ENCODE results near the gene PLXNB3. TPM values are rescaled to one million over a fixed set of nuclear protein-coding genes. Genes with fewer than 3 reads are reported as not detected.

Gene PLXNB3
- total RNA-seq, 1 experiment from 2014 or later, result 2.5 TPM

GRCh38 chrX:153783378-153784013, 19.4 kb downstream of the PLXNB3 start:
- Mint-ChIP-seq H3K36me3 (peaks cover 3% of the 10 kb centered on the region), H3K27ac (no peak overlapping the region), H3K27me3 (ENCODE audit: low read depth) (no peaks in the 10 kb centered on the region), H3K4me1 (no peaks in the 10 kb centered on the region; the same call in 1 of the 2 replicates), H3K4me3 (no peak overlapping the region), H3K9me3 (no peaks in the 10 kb centered on the region)
- no peak for ATAC-seq
- no peak for DNase-seq (ENCODE audit: low spot score)
- TF ChIP-seq OVOL2 (CRISPR knock-in tag; IDR thresholded peaks at IDR 0.05; ENCODE audit: borderline replicate concordance), result no peak
- TF ChIP-seq ZNF219 (CRISPR knock-in tag; IDR thresholded peaks at IDR 0.05; ENCODE audit: borderline replicate concordance), result no peak
- TF ChIP-seq CTCF (IDR thresholded peaks at IDR 0.05), result no peak
- ChIA-PET CTCF (no interaction called here), POLR2A (no interaction called here)

- POLR2A ChIA-PET, result no interaction called here
- H3K36me3 Mint-ChIP-seq, result peaks cover 3% of the 10 kb centered on the region
- H3K9me3 Mint-ChIP-seq, result no peaks in the 10 kb centered on the region
- no peak for ATAC-seq
- no peaks in the 10 kb centered on the region for H3K27me3 Mint-ChIP-seq (ENCODE audit: low read depth)
- H3K4me1 Mint-ChIP-seq, result no peaks in the 10 kb centered on the region; the same call in 1 of the 2 replicates
- TF ChIP-seq ZNF317 (CRISPR knock-in tag; IDR thresholded peaks at IDR 0.05; ENCODE audit: borderline replicate concordance, low read depth) (no peak), ZNF232 (CRISPR knock-in tag; IDR thresholded peaks at IDR 0.05) (no peak), GTF2I (CRISPR knock-in tag; conservative IDR thresholded peaks at IDR 0.05) (no peak), HMGXB4 (CRISPR knock-in tag; IDR thresholded peaks at IDR 0.05) (no peak), ESRRA (CRISPR knock-in tag; IDR thresholded peaks at IDR 0.05; ENCODE audit: borderline replicate concordance) (no peak), AR (CRISPR knock-in tag; IDR thresholded peaks at IDR 0.05) (no peak), E2F4 (CRISPR knock-in tag; IDR thresholded peaks at IDR 0.05; ENCODE audit: borderline replicate concordance, low read depth) (no peak), GRHL2 (CRISPR knock-in tag; IDR thresholded peaks at IDR 0.05; ENCODE audit: insufficient replicate concordance, severe bottlenecking) (no peak), HMGA2 (CRISPR knock-in tag; IDR thresholded peaks at IDR 0.05) (no peak)
- H3K27ac Mint-ChIP-seq, result no peak overlapping the region
- DNase-seq (ENCODE audit: low spot score), result no peak
- CTCF ChIA-PET, result no interaction called here
- no peak overlapping the region for H3K4me3 Mint-ChIP-seq
Observed at GRCh38 chrX:153784325-153784967, 20.4 kb downstream of the PLXNB3 start.

- Mint-ChIP-seq H3K36me3 (peaks cover 3% of the 10 kb centered on the region), H3K4me3 (no peak overlapping the region), H3K27me3 (ENCODE audit: low read depth) (no peaks in the 10 kb centered on the region), H3K27ac (no peak overlapping the region), H3K9me3 (no peaks in the 10 kb centered on the region), H3K4me1 (no peaks in the 10 kb centered on the region)
- DNase-seq (ENCODE audit: low spot score) (no peak), ATAC-seq (no peak)
- TF ChIP-seq ZNF532 (CRISPR knock-in tag; IDR thresholded peaks at IDR 0.05; ENCODE audit: borderline replicate concordance), result no peak
- CTCF ChIA-PET, result no interaction called here
- POLR2A ChIA-PET, result interaction anchor here (0.6 kb wide), 1 partner anchor 212 kb away, joined by 8 read pairs; no protein-coding TSS in a partner anchor
Observed at GRCh38 chrX:153786669-153787068, 22.6 kb downstream of the PLXNB3 start.

All from WTC11 (cell line).